Prostate gland (tissue), 2 donors: ENCODE results near the gene BCL2L1.

Experiments used
- POLR2A ChIP-seq: fragments of 450-650 bp; IDR thresholded peaks from one replicate; pipeline ENCODE4 v1.6.1; 2016; ENCODE audit warnings: antibody characterized with exemption, mild to moderate bottlenecking
- POLR2AphosphoS5 ChIP-seq: sonication (generic); formaldehyde crosslinking; IDR thresholded peaks from one replicate; pipeline ENCODE4 v1.6.1; 2017; ENCODE audit warnings: antibody characterized with exemption
- TF ChIP-seq, protein P1 (sequence below), 4 experiments: fragments of 200-600 bp in 2 of 4; fragments of 450-650 bp in 2 of 4; sonication (generic) in 2 of 4; IDR thresholded peaks; 1 replicate in 3 of 4; 2 replicates in 1 of 4; pipeline ENCODE4 v1.5.1; 2016 to 2019; ENCODE audit warnings: antibody characterized with exemption in 4 of 4, mild to moderate bottlenecking in 2 of 4, moderate library complexity in 2 of 4

DNA sequence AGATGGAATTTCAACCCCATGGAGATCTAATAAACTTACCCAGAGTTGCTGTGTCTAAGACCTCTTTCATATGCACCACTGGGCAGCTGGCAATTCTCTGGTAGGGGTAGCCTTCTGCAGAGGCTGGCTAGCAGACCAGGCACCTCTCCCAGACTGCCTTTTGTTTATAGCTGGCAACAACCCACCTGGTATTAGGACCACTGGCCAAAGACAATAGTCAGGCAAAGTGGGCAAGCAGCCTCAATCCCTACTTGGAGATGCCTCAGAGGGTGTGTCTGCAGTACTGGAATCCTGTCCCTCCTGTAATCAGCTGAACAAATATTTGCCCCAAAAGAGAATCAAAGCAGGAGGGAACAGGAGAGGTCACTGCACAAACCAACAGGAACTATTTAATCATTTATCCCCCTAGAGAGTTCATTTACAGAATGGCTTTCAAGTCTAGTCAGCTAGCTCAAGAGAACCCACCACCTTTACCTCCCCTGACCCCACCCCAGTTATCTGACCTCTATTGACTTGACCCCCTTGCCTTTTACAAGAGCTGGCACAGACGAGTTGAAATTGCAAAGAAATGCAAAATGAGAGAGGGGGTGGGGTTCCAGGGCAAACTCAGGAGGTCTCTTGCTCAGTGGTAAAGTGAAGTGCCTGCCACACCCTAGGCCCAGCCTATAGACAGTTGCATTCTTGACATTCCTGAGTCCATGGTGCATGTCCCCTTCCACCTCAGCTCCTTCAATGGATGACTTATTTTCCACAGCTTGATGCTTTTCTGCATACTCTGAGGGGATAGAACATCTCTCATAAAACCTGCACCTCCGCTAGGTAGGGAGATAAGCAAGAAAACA, 2.8 kb downstream of the BCL2L1 start:
- TF ChIP-seq, protein P1, sequence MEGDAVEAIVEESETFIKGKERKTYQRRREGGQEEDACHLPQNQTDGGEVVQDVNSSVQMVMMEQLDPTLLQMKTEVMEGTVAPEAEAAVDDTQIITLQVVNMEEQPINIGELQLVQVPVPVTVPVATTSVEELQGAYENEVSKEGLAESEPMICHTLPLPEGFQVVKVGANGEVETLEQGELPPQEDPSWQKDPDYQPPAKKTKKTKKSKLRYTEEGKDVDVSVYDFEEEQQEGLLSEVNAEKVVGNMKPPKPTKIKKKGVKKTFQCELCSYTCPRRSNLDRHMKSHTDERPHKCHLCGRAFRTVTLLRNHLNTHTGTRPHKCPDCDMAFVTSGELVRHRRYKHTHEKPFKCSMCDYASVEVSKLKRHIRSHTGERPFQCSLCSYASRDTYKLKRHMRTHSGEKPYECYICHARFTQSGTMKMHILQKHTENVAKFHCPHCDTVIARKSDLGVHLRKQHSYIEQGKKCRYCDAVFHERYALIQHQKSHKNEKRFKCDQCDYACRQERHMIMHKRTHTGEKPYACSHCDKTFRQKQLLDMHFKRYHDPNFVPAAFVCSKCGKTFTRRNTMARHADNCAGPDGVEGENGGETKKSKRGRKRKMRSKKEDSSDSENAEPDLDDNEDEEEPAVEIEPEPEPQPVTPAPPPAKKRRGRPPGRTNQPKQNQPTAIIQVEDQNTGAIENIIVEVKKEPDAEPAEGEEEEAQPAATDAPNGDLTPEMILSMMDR (IDR thresholded peaks at IDR 0.05): no peak
- TF ChIP-seq POLR2AphosphoS5 (no peak), POLR2A (no peak)
